Fibroblast of villous mesenchyme (primary cell): ENCODE results near the gene RBP3. TPM values are rescaled to one million over a fixed set of nuclear protein-coding genes. Genes with fewer than 3 reads are reported as not detected.

Source experiments
- DNase-seq: peaks from one replicate; pipeline ENCODE4 v3.0.0-alpha.2; 2010; ENCODE audit warnings: low read depth
- H3K4me3 ChIP-seq: 2 replicates; pipeline ENCODE4 v1.5.1; 2011; ENCODE audit warnings: low read depth, mild to moderate bottlenecking, low read length
- total RNA-seq: library from RNA; depleted of rRNA; stranded (reverse); fragments of >200 nt; gene quantifications from 2 replicates; pipeline ENCODE4 v1.2.3, GENCODE V29; 2012
- TF ChIP-seq, protein P1 (sequence below): IDR thresholded peaks from 2 replicates; pipeline ENCODE4 v1.5.1; 2012; ENCODE audit warnings: low read depth, mild to moderate bottlenecking, low read length; ENCODE audit not compliant: insufficient read depth

The RBP3 gene
- total RNA-seq, 1 donor, result not detected

DNA sequence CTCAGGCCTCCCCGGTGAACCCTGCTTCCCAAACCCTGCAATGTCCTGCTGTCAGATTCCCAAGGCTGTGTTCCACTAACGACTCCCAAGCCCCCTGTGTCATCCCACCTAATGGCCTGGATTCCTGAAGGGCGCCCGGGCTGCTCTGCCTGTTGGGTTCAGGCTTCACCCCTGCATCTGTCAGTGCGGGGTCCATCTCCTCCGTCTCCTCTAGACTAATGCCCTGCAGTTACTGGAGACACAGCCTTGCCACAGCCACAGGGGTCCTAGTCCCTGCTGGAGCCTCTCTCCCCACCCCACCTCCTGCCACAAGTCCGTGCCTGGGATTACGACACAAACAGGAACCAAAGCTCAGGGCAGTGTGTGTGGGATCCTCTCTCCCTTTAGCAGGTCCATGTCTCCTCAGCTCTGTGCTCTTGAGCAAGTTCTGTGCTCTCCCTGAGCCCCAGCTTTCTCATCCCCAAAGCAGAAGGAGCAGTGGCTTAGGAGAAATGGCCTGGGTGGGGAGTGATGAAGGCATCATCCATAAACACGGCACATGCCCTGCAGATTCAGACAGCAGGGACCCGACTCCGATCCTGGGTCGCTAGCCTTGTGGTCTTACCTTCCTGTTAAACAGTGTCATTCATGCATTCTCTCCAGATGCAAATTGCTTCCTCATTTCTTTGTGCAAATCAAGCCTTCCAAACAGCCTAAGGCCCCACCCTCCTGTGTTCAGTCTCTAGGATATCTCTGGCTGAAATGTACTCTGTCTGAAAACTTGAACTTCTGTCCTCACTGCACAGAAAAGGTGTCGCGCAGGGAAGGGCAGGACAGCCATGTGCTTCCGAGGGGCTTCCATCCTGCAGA is 8.2 kb upstream of the RBP3 start:
- TF ChIP-seq, protein P1, sequence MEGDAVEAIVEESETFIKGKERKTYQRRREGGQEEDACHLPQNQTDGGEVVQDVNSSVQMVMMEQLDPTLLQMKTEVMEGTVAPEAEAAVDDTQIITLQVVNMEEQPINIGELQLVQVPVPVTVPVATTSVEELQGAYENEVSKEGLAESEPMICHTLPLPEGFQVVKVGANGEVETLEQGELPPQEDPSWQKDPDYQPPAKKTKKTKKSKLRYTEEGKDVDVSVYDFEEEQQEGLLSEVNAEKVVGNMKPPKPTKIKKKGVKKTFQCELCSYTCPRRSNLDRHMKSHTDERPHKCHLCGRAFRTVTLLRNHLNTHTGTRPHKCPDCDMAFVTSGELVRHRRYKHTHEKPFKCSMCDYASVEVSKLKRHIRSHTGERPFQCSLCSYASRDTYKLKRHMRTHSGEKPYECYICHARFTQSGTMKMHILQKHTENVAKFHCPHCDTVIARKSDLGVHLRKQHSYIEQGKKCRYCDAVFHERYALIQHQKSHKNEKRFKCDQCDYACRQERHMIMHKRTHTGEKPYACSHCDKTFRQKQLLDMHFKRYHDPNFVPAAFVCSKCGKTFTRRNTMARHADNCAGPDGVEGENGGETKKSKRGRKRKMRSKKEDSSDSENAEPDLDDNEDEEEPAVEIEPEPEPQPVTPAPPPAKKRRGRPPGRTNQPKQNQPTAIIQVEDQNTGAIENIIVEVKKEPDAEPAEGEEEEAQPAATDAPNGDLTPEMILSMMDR, result no peak
- no peak overlapping the region for H3K4me3 ChIP-seq
- DNase-seq, result no peak

DNA sequence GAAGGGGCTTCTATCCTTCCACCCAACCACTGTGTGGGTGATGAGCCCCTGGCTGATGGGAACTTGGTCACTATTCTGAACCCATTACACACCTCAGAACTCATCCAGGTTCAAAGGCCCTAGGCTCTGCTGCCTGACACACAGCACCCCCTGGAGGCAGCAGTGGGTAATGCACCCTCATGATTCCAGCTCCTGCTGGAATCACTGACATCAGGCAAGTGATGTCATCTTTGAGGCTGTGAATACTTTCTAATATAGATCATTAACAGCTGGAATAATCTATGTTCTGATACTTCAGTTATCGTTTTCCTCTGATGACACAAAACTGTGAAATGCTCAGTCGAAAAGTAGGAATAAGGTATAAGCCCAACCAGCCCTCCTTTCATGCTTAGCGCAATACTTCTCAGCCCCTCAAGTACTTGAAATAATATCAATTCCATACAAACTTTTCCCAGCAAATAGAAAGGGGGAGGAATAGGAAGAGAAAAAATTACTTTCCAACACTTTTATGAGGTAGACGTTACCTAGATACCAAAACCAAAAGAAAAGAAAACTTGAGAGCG is 7.5 kb upstream of the RBP3 start:
- TF ChIP-seq, protein P1, result peak; percentile 99
- H3K4me3 ChIP-seq, result no peak overlapping the region
- peak; percentile 53 for DNase-seq

- TF ChIP-seq, protein P1, result no peak
Measured at GRCh38 chr10:47344996-47345870, 2.9 kb upstream of the RBP3 start.

DNA sequence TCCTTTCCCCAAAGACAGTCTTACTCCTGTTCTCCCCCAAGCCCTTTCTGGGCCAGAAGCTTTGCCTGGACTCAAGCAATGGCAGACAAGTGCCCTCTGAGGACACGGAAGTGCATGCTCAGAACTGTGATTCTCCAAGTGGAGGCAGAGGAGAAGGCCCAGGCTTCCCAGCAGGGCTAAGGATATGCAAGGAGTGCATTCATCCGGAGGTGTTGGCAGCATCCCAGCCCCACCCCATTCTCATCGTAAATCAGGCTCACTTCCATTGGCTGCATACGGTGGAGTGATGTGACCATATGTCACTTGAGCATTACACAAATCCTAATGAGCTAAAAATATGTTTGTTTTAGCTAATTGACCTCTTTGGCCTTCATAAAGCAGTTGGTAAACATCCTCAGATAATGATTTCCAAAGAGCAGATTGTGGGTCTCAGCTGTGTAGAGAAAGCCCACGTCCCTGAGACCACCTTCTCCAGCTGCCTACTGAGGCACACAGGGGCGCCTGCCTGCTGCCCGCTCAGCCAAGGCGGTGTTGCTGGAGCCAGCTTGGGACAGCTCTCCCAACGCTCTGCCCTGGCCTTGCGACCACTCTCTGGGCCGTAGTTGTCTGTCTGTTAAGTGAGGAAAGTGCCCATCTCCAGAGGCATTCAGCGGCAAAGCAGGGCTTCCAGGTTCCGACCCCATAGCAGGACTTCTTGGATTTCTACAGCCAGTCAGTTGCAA is 1.4 kb upstream of the RBP3 start:
- DNase-seq, result peak; percentile 59
- TF ChIP-seq, protein P1, result no peak
- no peak overlapping the region for H3K4me3 ChIP-seq

More at GRCh38 chr10:47344996-47345870, 2.9 kb upstream of the RBP3 start:
- H3K4me3 ChIP-seq, result no peak overlapping the region
- DNase-seq, result no peak

DNA sequence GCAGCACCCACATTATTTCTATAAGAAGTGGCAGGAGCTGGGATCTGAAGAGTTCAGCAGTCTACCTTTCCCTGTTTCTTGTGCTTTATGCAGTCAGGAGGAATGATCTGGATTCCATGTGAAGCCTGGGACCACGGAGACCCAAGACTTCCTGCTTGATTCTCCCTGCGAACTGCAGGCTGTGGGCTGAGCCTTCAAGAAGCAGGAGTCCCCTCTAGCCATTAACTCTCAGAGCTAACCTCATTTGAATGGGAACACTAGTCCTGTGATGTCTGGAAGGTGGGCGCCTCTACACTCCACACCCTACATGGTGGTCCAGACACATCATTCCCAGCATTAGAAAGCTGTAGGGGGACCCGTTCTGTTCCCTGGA is 874 bp upstream of the RBP3 start:
- no peak for DNase-seq
- H3K4me3 ChIP-seq, result no peak overlapping the region
- TF ChIP-seq, protein P1, result no peak
